GM12891 (cell line): ENCODE measurements around the gene FGF18.
A peak's percentile ranks its signal among the peaks of the same experiment; 100 is the strongest.

Experiments used
- POLR2A ChIP-seq: IDR thresholded peaks from 2 replicates; pipeline ENCODE4 v1.6.1; 2011; ENCODE audit warnings: low read depth, low read length, control low read depth
- POLR2AphosphoS5 ChIP-seq: IDR thresholded peaks from 2 replicates; pipeline ENCODE4 v1.6.1; 2011; ENCODE audit warnings: low read depth, low read length, control low read depth
- POU2F2 ChIP-seq: IDR thresholded peaks from 2 replicates; pipeline ENCODE4 v1.6.1; 2011; ENCODE audit warnings: low read depth, mild to moderate bottlenecking, control low read depth, low read length, moderate library complexity
- TAF1 ChIP-seq: IDR thresholded peaks from 2 replicates; pipeline ENCODE4 v1.6.1; 2011; ENCODE audit warnings: low read depth, low read length, control low read depth

DNA sequence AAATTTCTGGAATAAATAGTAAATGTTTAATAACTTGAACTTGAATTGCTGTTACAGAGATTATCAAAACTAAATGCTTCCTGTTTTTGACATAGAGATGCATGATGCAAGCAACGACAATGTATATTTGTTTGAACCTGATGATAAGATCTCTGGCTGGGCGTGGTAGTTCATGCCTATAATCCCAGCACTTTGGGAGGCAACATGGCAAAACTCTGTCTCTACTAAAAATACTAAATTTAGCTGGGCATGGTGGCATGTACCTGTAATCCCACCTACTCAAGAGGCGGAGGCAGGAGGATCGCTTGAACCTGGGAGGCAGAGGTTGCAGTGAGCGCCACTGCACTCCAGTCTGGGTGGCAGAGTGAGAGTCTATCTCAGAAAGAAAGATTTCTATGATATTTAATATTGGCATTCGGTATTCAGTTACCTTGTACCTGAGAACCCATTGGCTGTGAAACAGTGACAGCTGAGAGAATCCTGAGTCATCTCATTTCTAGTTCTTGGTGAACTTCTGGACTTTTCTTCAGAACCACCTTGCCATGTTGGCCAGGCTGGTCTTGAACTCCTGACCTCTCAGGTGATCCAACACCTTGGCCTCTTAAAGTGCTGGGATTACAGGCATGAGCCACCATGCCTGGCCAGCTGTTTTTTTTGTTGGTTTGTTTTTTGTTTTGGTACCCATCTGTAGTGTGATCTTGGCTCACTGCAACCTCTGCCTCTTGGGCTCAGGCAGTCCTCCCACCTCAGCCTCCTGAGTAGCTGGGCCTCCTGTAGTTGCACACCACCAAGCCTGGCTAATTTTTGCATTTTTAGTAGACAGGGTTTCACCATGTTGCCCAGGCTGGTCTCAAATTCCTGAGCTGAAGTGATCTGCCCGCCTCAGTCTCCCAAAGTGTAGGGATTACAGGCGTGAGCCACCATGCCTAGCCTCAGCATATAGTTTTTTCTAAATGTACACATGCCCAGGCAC is 10.0 kb upstream of the FGF18 start:
- 0 out of 2 replicates have a peak, but pooled peaks have one; percentile 50 for TF ChIP-seq POLR2AphosphoS5
- no peak for TF ChIP-seq TAF1
- TF ChIP-seq POLR2A: no peak; the same call in 1 of the 2 replicates
- TF ChIP-seq POU2F2: no peak
